ENCODE results near the gene RCAN1. TPM values are rescaled to one million over a fixed set of nuclear protein-coding genes. Genes with fewer than 3 reads are reported as not detected.
A peak's percentile ranks its signal among the peaks of the same experiment; 100 is the strongest.

Gene RCAN1
- total RNA-seq, 1 experiment from 2014 or later: 5.4 TPM

- CTCF ChIA-PET: no interaction called here
- intact Hi-C loops (cut with micrococcal nuclease; ENCODE audit: unreplicated experiment): no loop called here
These were observed 22.0 kb upstream of the RCAN1 start for GRCh38 chr21:34636961-34637360.

GRCh38 chr21:34635307-34635706, 20.4 kb upstream of the RCAN1 start:
- TF ChIP-seq EZH2 (IDR thresholded peaks at IDR 0.05; ENCODE audit: borderline replicate concordance, low read depth, low read length, poor library complexity, severe bottlenecking) (no peak), CTCF (conservative IDR thresholded peaks at IDR 0.05; ENCODE audit: low read depth, low read length) (peak; percentile 55)
- POLR2A ChIA-PET (ENCODE audit: low non-redundant PET): interaction anchor here (0.5 kb wide), 1 partner anchor 10 kb away, joined by 3 read pairs; no protein-coding TSS in a partner anchor
- H3K36me3 ChIP-seq (ENCODE audit: insufficient read depth, low read length, poor library complexity, severe bottlenecking): no peaks in the 10 kb centered on the region
- no peak overlapping the region for H3K27ac ChIP-seq (ENCODE audit: low read depth, low read length, poor library complexity, severe bottlenecking)
- no peak overlapping the region for H3K4me3 ChIP-seq (ENCODE audit: low read depth, low read length, poor library complexity, severe bottlenecking)
- intact Hi-C loops (cut with micrococcal nuclease; ENCODE audit: unreplicated experiment): no loop called here
- no peaks in the 10 kb centered on the region for H3K4me1 ChIP-seq (ENCODE audit: insufficient read depth, low read length, poor library complexity, severe bottlenecking)
- H3K27me3 ChIP-seq (replicated peaks; ENCODE audit: insufficient read depth, low read depth, low read length, poor library complexity): peaks cover 8% of the 10 kb centered on the region
- CTCF ChIA-PET: interaction anchor here (0.6 kb wide), 1 partner anchor 180 kb away, joined by 4 read pairs; no protein-coding TSS in a partner anchor
- H3K9me3 ChIP-seq (ENCODE audit: low read depth, low read length, poor library complexity, severe bottlenecking): no peaks in the 10 kb centered on the region
- BruUV-seq (replicated peaks): no TSS peak
- peak; percentile 11 for DNase-seq (ENCODE audit: low spot score)

More at GRCh38 chr21:34636961-34637360, 22.0 kb upstream of the RCAN1 start:
- no TSS peak for BruUV-seq (replicated peaks)
- peaks cover 8% of the 10 kb centered on the region for H3K27me3 ChIP-seq (replicated peaks; ENCODE audit: insufficient read depth, low read depth, low read length, poor library complexity)
- POLR2A ChIA-PET (ENCODE audit: low non-redundant PET): no interaction called here
- H3K4me1 ChIP-seq (ENCODE audit: insufficient read depth, low read length, poor library complexity, severe bottlenecking): no peaks in the 10 kb centered on the region
- DNase-seq (ENCODE audit: low spot score): no peak
- TF ChIP-seq EZH2 (IDR thresholded peaks at IDR 0.05; ENCODE audit: borderline replicate concordance, low read depth, low read length, poor library complexity, severe bottlenecking): no peak
- no peak for TF ChIP-seq CTCF (conservative IDR thresholded peaks at IDR 0.05; ENCODE audit: low read depth, low read length)
- no peak overlapping the region for H3K27ac ChIP-seq (ENCODE audit: low read depth, low read length, poor library complexity, severe bottlenecking)
- H3K36me3 ChIP-seq (ENCODE audit: insufficient read depth, low read length, poor library complexity, severe bottlenecking): no peaks in the 10 kb centered on the region
- no peak overlapping the region for H3K4me3 ChIP-seq (ENCODE audit: low read depth, low read length, poor library complexity, severe bottlenecking)
- H3K9me3 ChIP-seq (ENCODE audit: low read depth, low read length, poor library complexity, severe bottlenecking): no peaks in the 10 kb centered on the region

GRCh38 chr21:34632498-34632897, 17.6 kb upstream of the RCAN1 start:
- TF ChIP-seq CTCF (conservative IDR thresholded peaks at IDR 0.05; ENCODE audit: low read depth, low read length) (no peak), EZH2 (IDR thresholded peaks at IDR 0.05; ENCODE audit: borderline replicate concordance, low read depth, low read length, poor library complexity, severe bottlenecking) (no peak)
- H3K4me3 ChIP-seq (ENCODE audit: low read depth, low read length, poor library complexity, severe bottlenecking): no peak overlapping the region
- no peaks in the 10 kb centered on the region for H3K36me3 ChIP-seq (ENCODE audit: insufficient read depth, low read length, poor library complexity, severe bottlenecking)
- H3K9me3 ChIP-seq (ENCODE audit: low read depth, low read length, poor library complexity, severe bottlenecking): no peaks in the 10 kb centered on the region
- H3K27me3 ChIP-seq (replicated peaks; ENCODE audit: insufficient read depth, low read depth, low read length, poor library complexity): peaks cover 11% of the 10 kb centered on the region
- POLR2A ChIA-PET (ENCODE audit: low non-redundant PET): no interaction called here
- H3K4me1 ChIP-seq (ENCODE audit: insufficient read depth, low read length, poor library complexity, severe bottlenecking): no peaks in the 10 kb centered on the region
- CTCF ChIA-PET: interaction anchor here (1.5 kb wide), 1 partner anchor 122 kb away, joined by 5 read pairs; no protein-coding TSS in a partner anchor
- intact Hi-C loops (cut with micrococcal nuclease; ENCODE audit: unreplicated experiment): no loop called here
- no TSS peak for BruUV-seq (replicated peaks)
- no peak for DNase-seq (ENCODE audit: low spot score)
- no peak overlapping the region for H3K27ac ChIP-seq (ENCODE audit: low read depth, low read length, poor library complexity, severe bottlenecking)
